Endothelial cell of umbilical vein (primary cell): ENCODE results near the gene ADCY9.

Experiments
- CTCF ChIP-seq, 2 donors: IDR thresholded peaks; 1 replicate in 1 of 2; 2 replicates in 1 of 2; pipeline ENCODE4 v1.5.1; 2011; ENCODE audit warnings: low read length in 2 of 2, mild to moderate bottlenecking in 2 of 2, moderate library complexity in 2 of 2, control low read depth in 1 of 2, inconsistent platforms in 1 of 2, low read depth in 1 of 2; ENCODE audit not compliant: insufficient read depth in 1 of 2; ENCODE audit errors: extremely low read depth in 1 of 2
- EZH2 ChIP-seq: IDR thresholded peaks from 2 replicates; pipeline ENCODE4 v1.6.1; 2012; ENCODE audit warnings: borderline replicate concordance, low read depth, mild to moderate bottlenecking, moderate library complexity, low read length, inconsistent platforms; ENCODE audit not compliant: severe bottlenecking
- FOS ChIP-seq: IDR thresholded peaks from 2 replicates; pipeline ENCODE4 v1.6.1; 2011; ENCODE audit warnings: mild to moderate bottlenecking, low read length, moderate library complexity, borderline replicate concordance; ENCODE audit not compliant: insufficient read depth
- JUN ChIP-seq: IDR thresholded peaks from 2 replicates; pipeline ENCODE4 v1.6.1; 2011; ENCODE audit warnings: borderline replicate concordance, low read depth; ENCODE audit not compliant: insufficient read length, insufficient read depth
- POLR2A ChIP-seq: IDR thresholded peaks from 2 replicates; pipeline ENCODE4 v1.6.1; 2012; ENCODE audit warnings: low read depth, mild to moderate bottlenecking, control low read depth, low read length
- POLR2AphosphoS5 ChIP-seq: IDR thresholded peaks from 2 replicates; pipeline ENCODE4 v1.6.1; 2012; ENCODE audit warnings: low read depth, mild to moderate bottlenecking, control low read depth, low read length, moderate library complexity; ENCODE audit not compliant: insufficient read depth

GRCh38 chr16:3965306-3965705 is 150.9 kb downstream of the ADCY9 start:
- TF ChIP-seq POLR2A (no peak), POLR2AphosphoS5 (no peak), CTCF (IDR thresholded peaks at IDR 0.05; ENCODE audit: extremely low read depth in 1 of 2, insufficient read depth in 1 of 2, low read depth in 1 of 2, low read length in 2 of 2) (no peak), EZH2 (no peak), JUN (no peak), FOS (no peak)
